ENCODE data around the gene TSPO.

Gene TSPO

GRCh38 chr22:43173976-43174720 lies 22.8 kb downstream of the TSPO start:
- Mint-ChIP-seq H3K4me1 (ENCODE audit: low read depth) (peaks cover 1% of the 10 kb centered on the region), H3K36me3 (ENCODE audit: low read depth) (peaks cover 94% of the 10 kb centered on the region), H3K4me3 (no peak overlapping the region), H3K27me3 (no peaks in the 10 kb centered on the region), H3K27ac (no peak overlapping the region), H3K9me3 (peaks cover 2% of the 10 kb centered on the region)
- DNase-seq = no peak

GRCh38 chr22:43174941-43175531 lies 23.7 kb downstream of the TSPO start:
- H3K9me3 Mint-ChIP-seq = peaks cover 2% of the 10 kb centered on the region

GRCh38 chr22:43176090-43176489 lies 24.7 kb downstream of the TSPO start:
- Mint-ChIP-seq H3K27me3 (no peaks in the 10 kb centered on the region), H3K4me3 (no peak overlapping the region), H3K4me1 (ENCODE audit: low read depth) (peaks cover 1% of the 10 kb centered on the region), H3K27ac (no peak overlapping the region), H3K9me3 (peaks cover 2% of the 10 kb centered on the region), H3K36me3 (ENCODE audit: low read depth) (peaks cover 94% of the 10 kb centered on the region)
- no peak for DNase-seq

More at GRCh38 chr22:43174941-43175531, 23.7 kb downstream of the TSPO start:
- DNase-seq = no peak
- no peak overlapping the region for H3K4me3 Mint-ChIP-seq
- peak overlapping the region; percentile 47 for H3K27ac Mint-ChIP-seq
- peaks cover 94% of the 10 kb centered on the region for H3K36me3 Mint-ChIP-seq (ENCODE audit: low read depth)
- no peaks in the 10 kb centered on the region for H3K27me3 Mint-ChIP-seq
- peaks cover 1% of the 10 kb centered on the region for H3K4me1 Mint-ChIP-seq (ENCODE audit: low read depth)

- Mint-ChIP-seq H3K9me3 (peaks cover 2% of the 10 kb centered on the region), H3K4me3 (no peak overlapping the region), H3K36me3 (ENCODE audit: low read depth) (peaks cover 95% of the 10 kb centered on the region), H3K4me1 (ENCODE audit: low read depth) (peaks cover 3% of the 10 kb centered on the region), H3K27me3 (no peaks in the 10 kb centered on the region), H3K27ac (no peak overlapping the region)
- DNase-seq = no peak
These were observed 26.1 kb downstream of the TSPO start for GRCh38 chr22:43177479-43177878.

GRCh38 chr22:43179146-43179910 lies 28.0 kb downstream of the TSPO start:
- H3K27me3 Mint-ChIP-seq = no peaks in the 10 kb centered on the region

GRCh38 chr22:43179911-43180195 lies 28.5 kb downstream of the TSPO start:
- H3K4me3 Mint-ChIP-seq = no peak overlapping the region
- no peak overlapping the region for H3K27ac Mint-ChIP-seq
- no peak for DNase-seq
- H3K9me3 Mint-ChIP-seq = peaks cover 2% of the 10 kb centered on the region
- H3K4me1 Mint-ChIP-seq (ENCODE audit: low read depth) = peaks cover 16% of the 10 kb centered on the region
- peaks cover 93% of the 10 kb centered on the region for H3K36me3 Mint-ChIP-seq (ENCODE audit: low read depth)
- no peaks in the 10 kb centered on the region for H3K27me3 Mint-ChIP-seq

More at GRCh38 chr22:43179146-43179910, 28.0 kb downstream of the TSPO start:
- Mint-ChIP-seq H3K4me3 (no peak overlapping the region), H3K9me3 (peaks cover 2% of the 10 kb centered on the region), H3K36me3 (ENCODE audit: low read depth) (peaks cover 93% of the 10 kb centered on the region), H3K27ac (no peak overlapping the region), H3K4me1 (ENCODE audit: low read depth) (peaks cover 11% of the 10 kb centered on the region)
- DNase-seq = no peak

GRCh38 chr22:43180670-43181069 lies 29.3 kb downstream of the TSPO start:
- H3K36me3 Mint-ChIP-seq (ENCODE audit: low read depth) = peaks cover 93% of the 10 kb centered on the region
- H3K27me3 Mint-ChIP-seq = no peaks in the 10 kb centered on the region
- H3K4me1 Mint-ChIP-seq (ENCODE audit: low read depth) = peaks cover 22% of the 10 kb centered on the region
- DNase-seq = no peak
- H3K27ac Mint-ChIP-seq = no peak overlapping the region
- peaks cover 2% of the 10 kb centered on the region for H3K9me3 Mint-ChIP-seq
- no peak overlapping the region for H3K4me3 Mint-ChIP-seq

- H3K27ac Mint-ChIP-seq = no peak overlapping the region
- no peak for DNase-seq
- no peaks in the 10 kb centered on the region for H3K27me3 Mint-ChIP-seq
- H3K4me3 Mint-ChIP-seq = no peak overlapping the region
- peaks cover 93% of the 10 kb centered on the region for H3K36me3 Mint-ChIP-seq (ENCODE audit: low read depth)
- peaks cover 23% of the 10 kb centered on the region for H3K4me1 Mint-ChIP-seq (ENCODE audit: low read depth)
- H3K9me3 Mint-ChIP-seq = peaks cover 2% of the 10 kb centered on the region
These were observed 30.1 kb downstream of the TSPO start for GRCh38 chr22:43181321-43182076.

- Mint-ChIP-seq H3K4me3 (no peak overlapping the region), H3K36me3 (ENCODE audit: low read depth) (peaks cover 88% of the 10 kb centered on the region), H3K4me1 (ENCODE audit: low read depth) (peaks cover 23% of the 10 kb centered on the region), H3K9me3 (peaks cover 2% of the 10 kb centered on the region), H3K27me3 (no peaks in the 10 kb centered on the region), H3K27ac (no peak overlapping the region)
- no peak for DNase-seq
These were observed 30.8 kb downstream of the TSPO start for GRCh38 chr22:43182118-43182517.

GRCh38 chr22:43182726-43183125 lies 31.4 kb downstream of the TSPO start:
- H3K4me3 Mint-ChIP-seq = no peak overlapping the region
- peaks cover 24% of the 10 kb centered on the region for H3K4me1 Mint-ChIP-seq (ENCODE audit: low read depth)
- no peak for DNase-seq
- peaks cover 83% of the 10 kb centered on the region for H3K36me3 Mint-ChIP-seq (ENCODE audit: low read depth)
- H3K9me3 Mint-ChIP-seq = peaks cover 2% of the 10 kb centered on the region
- H3K27me3 Mint-ChIP-seq = no peaks in the 10 kb centered on the region
- no peak overlapping the region for H3K27ac Mint-ChIP-seq

- Mint-ChIP-seq H3K9me3 (peaks cover under 1% of the 10 kb centered on the region), H3K36me3 (ENCODE audit: low read depth) (peaks cover 74% of the 10 kb centered on the region), H3K4me3 (no peak overlapping the region), H3K4me1 (ENCODE audit: low read depth) (peaks cover 28% of the 10 kb centered on the region), H3K27me3 (no peaks in the 10 kb centered on the region), H3K27ac (peak overlapping the region; percentile 20)
- DNase-seq = no peak
These were observed 32.3 kb downstream of the TSPO start for GRCh38 chr22:43183496-43184277.

GRCh38 chr22:43185860-43186261 lies 34.5 kb downstream of the TSPO start:
- H3K27ac Mint-ChIP-seq = peak overlapping the region; percentile 52
- peaks cover 52% of the 10 kb centered on the region for H3K36me3 Mint-ChIP-seq (ENCODE audit: low read depth)
- peaks cover 30% of the 10 kb centered on the region for H3K4me1 Mint-ChIP-seq (ENCODE audit: low read depth)
- no peaks in the 10 kb centered on the region for H3K27me3 Mint-ChIP-seq
- H3K4me3 Mint-ChIP-seq = peak overlapping the region; percentile 87
- H3K9me3 Mint-ChIP-seq = no peaks in the 10 kb centered on the region
- peak; percentile 50 for DNase-seq

GRCh38 chr22:43186272-43187170 lies 35.2 kb downstream of the TSPO start, which contains the start of gene TTLL12:
TTLL12 (minus strand) TSS chr22:43187134; CDS start chr22:43187069, 65 bp downstream.
- peak; percentile 77 for DNase-seq
- peaks cover 30% of the 10 kb centered on the region for H3K4me1 Mint-ChIP-seq (ENCODE audit: low read depth)
- H3K36me3 Mint-ChIP-seq (ENCODE audit: low read depth) = peaks cover 46% of the 10 kb centered on the region
- no peaks in the 10 kb centered on the region for H3K27me3 Mint-ChIP-seq
- H3K9me3 Mint-ChIP-seq = no peaks in the 10 kb centered on the region
- peak within 1 kb of the TSS; percentile 96 for H3K27ac Mint-ChIP-seq
- peak within 1 kb of the TSS; percentile 87 for H3K4me3 Mint-ChIP-seq

All from activated T-cell treated with anti-CD3 and anti-CD28 coated beads, Interleukin-2, amount 50 U/mL, for 24 hours (primary cell).